Mononuclear cell (primary cell): Measurements from ENCODE around the gene GNAT1. TPM values are rescaled to one million over a fixed set of nuclear protein-coding genes. Genes with fewer than 3 reads are reported as not detected.

Experiments used
- H3K27me3 ChIP-seq: 2 replicates; pipeline ENCODE4 v1.6.0; 2011; ENCODE audit warnings: low read length, control low read depth; ENCODE audit not compliant: insufficient read depth
- H3K4me1 ChIP-seq: 2 replicates; pipeline ENCODE4 v1.5.1; 2011; ENCODE audit warnings: mild to moderate bottlenecking, low read length, control low read depth; ENCODE audit not compliant: insufficient read depth
- H3K4me3 ChIP-seq: 2 replicates; pipeline ENCODE4 v1.5.1; 2011; ENCODE audit warnings: mild to moderate bottlenecking, low read length, moderate library complexity
- H3K9me3 ChIP-seq: 2 replicates; pipeline ENCODE4 v1.5.1; 2011; ENCODE audit warnings: low read depth, mild to moderate bottlenecking, control low read depth, low read length
- total RNA-seq: library from RNA; depleted of rRNA; stranded (reverse); fragments of >200 nt; gene quantifications from one replicate; pipeline ENCODE4 v1.2.3, GENCODE V29; 2012

GNAT1 gene
- total RNA-seq, 1 donor: not detected

DNA sequence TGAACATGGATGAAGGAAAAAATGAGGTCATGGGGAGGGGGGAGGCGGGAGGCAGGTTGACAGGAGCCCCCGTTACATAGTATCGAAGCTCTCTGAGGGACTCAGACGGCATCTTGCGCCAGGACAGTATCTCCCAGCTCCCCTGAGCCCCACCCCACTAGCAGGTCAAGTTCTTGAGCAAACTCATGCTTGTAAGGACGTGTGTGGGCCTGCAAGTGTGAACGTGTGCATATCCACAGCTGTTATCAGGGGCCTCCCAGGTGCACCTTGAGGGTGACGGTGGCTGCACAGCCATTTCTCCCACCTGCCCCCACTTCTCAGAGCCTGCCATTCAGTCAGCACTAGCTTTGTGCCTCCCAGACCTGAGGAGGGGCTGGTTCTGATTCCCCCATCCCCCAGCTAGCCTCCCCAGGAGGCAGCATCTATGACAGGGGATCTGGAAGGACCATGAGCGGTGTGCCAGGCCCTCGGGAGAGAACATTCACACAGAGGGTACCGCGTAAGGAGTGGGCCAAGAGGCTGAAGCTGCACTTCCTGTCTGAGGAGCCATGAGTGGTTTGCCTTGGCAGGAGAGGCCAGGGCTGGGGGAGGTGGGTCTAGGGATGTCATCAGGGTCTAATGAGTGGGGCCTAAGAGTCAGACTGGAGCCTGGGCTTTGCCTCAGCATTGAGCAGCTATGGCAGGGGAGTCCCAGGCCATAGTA, 33.4 kb upstream of the GNAT1 start:
- Histone ChIP-seq H3K4me1 (peaks cover 14% of the 10 kb centered on the region), H3K9me3 (no peaks in the 10 kb centered on the region), H3K27me3 (peaks cover 30% of the 10 kb centered on the region), H3K4me3 (no peak overlapping the region)

DNA sequence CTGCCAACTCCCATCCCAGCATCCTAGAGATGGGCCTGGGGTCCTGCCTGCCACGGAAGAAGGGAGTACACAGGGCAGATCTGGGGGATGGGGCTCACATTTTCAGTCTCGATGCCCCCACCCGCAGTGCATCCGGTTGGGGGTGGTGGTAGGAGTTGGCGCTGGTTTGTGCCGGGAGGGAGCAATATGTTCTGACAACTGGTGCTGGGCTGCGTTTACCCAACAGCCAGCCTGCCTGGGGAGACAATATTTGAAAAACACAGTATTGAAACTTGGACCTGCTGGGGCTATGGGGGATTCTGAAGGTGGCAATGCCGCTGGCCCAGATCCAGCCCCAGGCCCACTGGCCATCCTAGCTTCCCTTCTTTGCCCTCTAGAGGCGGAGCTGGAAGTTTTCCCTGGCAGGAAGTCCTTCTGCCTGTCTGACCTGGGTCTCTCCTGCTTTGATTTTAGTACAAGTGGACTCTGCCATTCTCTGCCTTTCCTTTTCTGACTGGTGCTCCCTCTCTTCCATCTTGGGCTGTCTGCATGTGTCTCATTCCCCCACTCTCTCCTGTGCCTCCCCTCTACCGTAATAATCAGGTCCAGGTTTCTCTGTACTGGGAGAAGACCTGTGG, 32.8 kb upstream of the GNAT1 start:
- Histone ChIP-seq H3K27me3 (peaks cover 24% of the 10 kb centered on the region), H3K9me3 (no peaks in the 10 kb centered on the region), H3K4me1 (peaks cover 14% of the 10 kb centered on the region), H3K4me3 (no peak overlapping the region)

GRCh38 chr3:50160561-50160983, 30.8 kb upstream of the GNAT1 start:
- Histone ChIP-seq H3K9me3 (no peaks in the 10 kb centered on the region), H3K4me1 (peaks cover 4% of the 10 kb centered on the region), H3K27me3 (peaks cover 15% of the 10 kb centered on the region), H3K4me3 (no peak overlapping the region)

DNA sequence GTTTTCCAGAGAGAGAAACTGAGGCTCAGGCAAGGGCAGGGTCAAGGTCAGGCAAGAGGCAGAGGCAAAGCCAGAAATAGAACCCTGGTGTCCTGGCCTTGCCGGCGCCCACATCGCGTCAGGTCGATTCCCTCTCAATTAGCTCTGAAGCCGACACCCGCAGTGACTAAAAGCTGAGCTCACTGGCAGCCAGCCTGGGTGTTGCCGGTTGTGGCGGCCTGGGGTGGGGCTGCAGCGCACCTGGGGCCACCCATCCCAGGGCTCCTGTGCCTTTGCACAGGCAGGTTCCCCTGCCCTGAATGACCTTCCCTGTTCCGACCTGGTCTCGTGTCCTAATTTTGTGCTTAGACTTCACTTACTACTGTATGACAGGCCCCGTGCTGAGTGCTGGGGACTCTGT, 30.1 kb upstream of the GNAT1 start:
- H3K4me1 ChIP-seq: no peaks in the 10 kb centered on the region
- no peak overlapping the region for H3K4me3 ChIP-seq

GRCh38 chr3:50162034-50162883, 29.2 kb upstream of the GNAT1 start:
- H3K27me3 ChIP-seq: no peaks in the 10 kb centered on the region
- H3K4me3 ChIP-seq: no peak overlapping the region
- H3K4me1 ChIP-seq: no peaks in the 10 kb centered on the region

More for the DNA sequence above, 30.1 kb upstream of the GNAT1 start:
- Histone ChIP-seq H3K9me3 (no peaks in the 10 kb centered on the region), H3K27me3 (peaks cover 7% of the 10 kb centered on the region)

GRCh38 chr3:50163572-50164455, 27.6 kb upstream of the GNAT1 start:
- H3K9me3 ChIP-seq: no peaks in the 10 kb centered on the region
- no peaks in the 10 kb centered on the region for H3K27me3 ChIP-seq
- H3K4me1 ChIP-seq: no peaks in the 10 kb centered on the region
- H3K4me3 ChIP-seq: no peak overlapping the region

More at GRCh38 chr3:50162034-50162883, 29.2 kb upstream of the GNAT1 start:
- H3K9me3 ChIP-seq: no peaks in the 10 kb centered on the region

GRCh38 chr3:50164481-50164880, 26.9 kb upstream of the GNAT1 start:
- H3K4me3 ChIP-seq: no peak overlapping the region
- no peaks in the 10 kb centered on the region for H3K4me1 ChIP-seq
- H3K27me3 ChIP-seq: no peaks in the 10 kb centered on the region
- H3K9me3 ChIP-seq: no peaks in the 10 kb centered on the region

GRCh38 chr3:50164984-50165909, 26.2 kb upstream of the GNAT1 start:
- no peaks in the 10 kb centered on the region for H3K27me3 ChIP-seq
- H3K4me1 ChIP-seq: no peaks in the 10 kb centered on the region
- H3K9me3 ChIP-seq: no peaks in the 10 kb centered on the region
- H3K4me3 ChIP-seq: no peak overlapping the region

- Histone ChIP-seq H3K27me3 (no peaks in the 10 kb centered on the region), H3K4me3 (no peak overlapping the region), H3K4me1 (no peaks in the 10 kb centered on the region), H3K9me3 (no peaks in the 10 kb centered on the region)
These were observed 25.4 kb upstream of the GNAT1 start for GRCh38 chr3:50165910-50166538.

GRCh38 chr3:50166620-50167019, 24.8 kb upstream of the GNAT1 start:
- Histone ChIP-seq H3K9me3 (no peaks in the 10 kb centered on the region), H3K4me1 (no peaks in the 10 kb centered on the region), H3K27me3 (no peaks in the 10 kb centered on the region), H3K4me3 (no peak overlapping the region)

GRCh38 chr3:50167069-50167840, 24.2 kb upstream of the GNAT1 start:
- no peaks in the 10 kb centered on the region for H3K9me3 ChIP-seq
- H3K4me3 ChIP-seq: no peak overlapping the region
- no peaks in the 10 kb centered on the region for H3K27me3 ChIP-seq
- no peaks in the 10 kb centered on the region for H3K4me1 ChIP-seq

GRCh38 chr3:50167841-50168209, 23.6 kb upstream of the GNAT1 start:
- H3K27me3 ChIP-seq: no peaks in the 10 kb centered on the region
- no peaks in the 10 kb centered on the region for H3K9me3 ChIP-seq
- H3K4me1 ChIP-seq: no peaks in the 10 kb centered on the region
- H3K4me3 ChIP-seq: no peak overlapping the region

DNA sequence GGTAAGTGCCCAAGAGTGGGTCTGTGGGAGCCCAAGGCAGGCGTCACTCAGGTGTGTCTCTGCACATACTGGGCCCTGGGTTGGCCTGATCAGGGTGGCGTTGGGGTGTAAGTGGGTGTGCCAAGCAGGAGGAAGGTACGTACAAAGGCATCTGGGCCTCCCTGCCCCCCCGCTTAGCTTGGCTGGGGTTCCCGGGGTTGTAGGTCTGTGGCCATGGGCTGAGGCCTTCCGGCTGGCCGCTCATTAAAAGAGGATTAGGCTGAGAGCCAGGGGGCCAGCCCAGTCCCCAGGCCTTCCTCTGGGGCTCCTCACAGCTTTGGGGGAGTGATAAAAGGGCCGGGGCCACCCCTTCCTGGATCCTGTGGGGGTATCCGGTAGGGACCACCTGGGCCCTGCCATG, 23.0 kb upstream of the GNAT1 start:
- H3K27me3 ChIP-seq: no peaks in the 10 kb centered on the region
- H3K4me1 ChIP-seq: no peaks in the 10 kb centered on the region
- H3K9me3 ChIP-seq: no peaks in the 10 kb centered on the region
- no peak overlapping the region for H3K4me3 ChIP-seq
